GM12878 (cell line): ENCODE results near the gene TMEM26. TPM values are rescaled to one million over a fixed set of nuclear protein-coding genes. Genes with fewer than 3 reads are reported as not detected.

Experiments
- ATAC-seq: fragments of 200-7000 bp; cut with Tn5 transposase; 3 replicates; pipeline ENCODE4 v1.9.1; 2020; ENCODE audit warnings: mild to moderate bottlenecking, moderate library complexity
- BruUV-seq: library from RNA; stranded (reverse); fragments of 400-500 nt; replicated peaks from 2 replicates; lab custom pipeline; 2021; lab: Mats Ljungman, UMichigan
- CTCF ChIA-PET: fragments of 300-600 bp; sonication (Branson Sonifier 250); formaldehyde crosslinking; extraction: SDS; loops from one replicate; lab custom pipeline; 2021; ENCODE audit warnings: inconsistent platforms; lab: Yijun Ruan, JAX
- POLR2A ChIA-PET: fragments of 350-600 bp; formaldehyde crosslinking; extraction: SDS; loops from one replicate; lab custom pipeline; 2021; ENCODE audit warnings: inconsistent platforms; lab: Charles Lee
- RAD21 ChIA-PET: fragments of 300-600 bp; sonication (Branson Sonifier 250); formaldehyde crosslinking; loops from one replicate; lab custom pipeline; 2023; ENCODE audit warnings: antibody characterized with exemption; ENCODE audit not compliant: unreplicated experiment; lab: Charles Lee
- SMC1A ChIA-PET: fragments of 300-600 bp; sonication (Branson Sonifier 250); formaldehyde crosslinking; loops from one replicate; lab custom pipeline; 2023; ENCODE audit not compliant: unreplicated experiment, uncharacterized antibody; lab: Charles Lee
- DNase-seq: peaks from one replicate; pipeline ENCODE4 v3.0.0-alpha.2; 2011; ENCODE audit warnings: low read depth, low spot score
- FAIRE-seq: peaks from 3 replicates; lab custom pipeline; 2011; peaks lifted over from hg19 to GRCh38; lab: Jason Lieb, UNC
- H2AFZ ChIP-seq: 2 replicates; pipeline ENCODE4 v1.6.0; 2011; ENCODE audit warnings: low read depth, low read length, control low read depth; ENCODE audit not compliant: control insufficient read depth
- H3K27ac ChIP-seq: 2 replicates; pipeline ENCODE4 v1.5.1; 2011; ENCODE audit warnings: control low read depth; ENCODE audit not compliant: control insufficient read depth, insufficient read depth
- H3K27me3 ChIP-seq, 2 experiments: replicated peaks in 1 of 2; 2 replicates each; pipeline versions ENCODE4 v1.6.0 to v1.6.1; 2011; ENCODE audit warnings: low read length in 1 of 2; ENCODE audit not compliant: control insufficient read depth in 2 of 2, insufficient read depth in 2 of 2
- H3K36me3 ChIP-seq, 2 experiments: 2 replicates each; pipeline ENCODE4 v1.5.1; 2011; ENCODE audit warnings: low read length in 1 of 2; ENCODE audit not compliant: control insufficient read depth in 2 of 2, insufficient read depth in 2 of 2
- H3K4me1 ChIP-seq: 2 replicates; pipeline ENCODE4 v1.6.1; 2011; ENCODE audit warnings: mild to moderate bottlenecking, low read length, moderate library complexity, mixed read lengths; ENCODE audit not compliant: control insufficient read depth, insufficient read depth
- H3K4me2 ChIP-seq: 2 replicates; pipeline ENCODE4 v1.6.0; 2011; ENCODE audit warnings: control low read depth; ENCODE audit not compliant: control insufficient read depth, insufficient read depth
- H3K4me3 ChIP-seq: fragments of 200-600 bp; sonication (generic); 2 replicates; pipeline ENCODE4 v1.5.1; 2016
- H3K79me2 ChIP-seq: 2 replicates; pipeline ENCODE4 v1.6.0; 2011; ENCODE audit warnings: low read length; ENCODE audit not compliant: control insufficient read depth, insufficient read depth
- H3K9ac ChIP-seq: 2 replicates; pipeline ENCODE4 v1.8.0; 2011; ENCODE audit warnings: low read length, control low read depth, mixed read lengths; ENCODE audit not compliant: control insufficient read depth, insufficient read depth
- H3K9me3 ChIP-seq: replicated peaks from 3 replicates; pipeline ENCODE4 v1.5.1; 2011; ENCODE audit warnings: mild to moderate bottlenecking, low read length; ENCODE audit not compliant: control insufficient read depth, insufficient read depth
- H4K20me1 ChIP-seq: 2 replicates; pipeline ENCODE4 v1.6.0; 2011; ENCODE audit not compliant: control insufficient read depth, insufficient read depth
- CBX3 ChIP-seq: fragments of 200-600 bp; sonication (generic); IDR thresholded peaks from 2 replicates; pipeline ENCODE4 v1.6.1; 2016; ENCODE audit warnings: low read depth, borderline replicate concordance
- E2F4 ChIP-seq: IDR thresholded peaks from 2 replicates; pipeline ENCODE4 v1.6.1; 2012; ENCODE audit warnings: low read depth, low read length, improper control_type of control experiment
- HDAC6 ChIP-seq: fragments of 200-600 bp; sonication (generic); IDR thresholded peaks from one replicate; pipeline ENCODE4 v1.8.0; 2017; ENCODE audit warnings: antibody characterized with exemption; ENCODE audit not compliant: unreplicated experiment
- MTA2 ChIP-seq: fragments of 450-650 bp; IDR thresholded peaks from 2 replicates; pipeline ENCODE4 v1.6.1; 2016; ENCODE audit warnings: low read depth, mild to moderate bottlenecking, moderate library complexity
- MTA3 ChIP-seq: IDR thresholded peaks from 2 replicates; pipeline ENCODE4 v1.6.1; 2012; ENCODE audit warnings: low read length, inconsistent platforms, borderline replicate concordance
- NKRF ChIP-seq: fragments of 450-650 bp; conservative IDR thresholded peaks from 2 replicates; pipeline ENCODE4 v1.6.1; 2017; ENCODE audit warnings: mild to moderate bottlenecking, moderate library complexity
- RCOR1 ChIP-seq: conservative IDR thresholded peaks from 2 replicates; pipeline ENCODE4 v1.6.1; 2012; ENCODE audit warnings: low read depth, low read length, improper control_type of control experiment
- RUNX3 ChIP-seq: IDR thresholded peaks from 2 replicates; pipeline ENCODE4 v1.6.1; 2012; ENCODE audit warnings: low read length, inconsistent platforms
- SP1 ChIP-seq: IDR thresholded peaks from one replicate; pipeline ENCODE4 v1.6.1; 2011; ENCODE audit warnings: low read depth, low read length
- SREBF2 ChIP-seq: IDR thresholded peaks from 2 replicates; pipeline ENCODE4 v1.6.1; 2012; ENCODE audit warnings: mild to moderate bottlenecking, low read length
- TCF12 ChIP-seq: IDR thresholded peaks from 2 replicates; pipeline ENCODE4 v1.6.1; 2011; ENCODE audit warnings: low read depth, mild to moderate bottlenecking, low read length
- ZBTB4 ChIP-seq: fragments of 450-650 bp; formaldehyde crosslinking; IDR thresholded peaks from 2 replicates; pipeline ENCODE4 v1.4.0; 2022; ENCODE audit warnings: mild to moderate bottlenecking, moderate library complexity
- ZNF207 ChIP-seq: fragments of 450-650 bp; IDR thresholded peaks from 2 replicates; pipeline ENCODE4 v1.6.1; 2014; ENCODE audit warnings: antibody characterized with exemption, mild to moderate bottlenecking, borderline replicate concordance
- WGBS: methylation state at CpG from one replicate; pipeline ENCODE4 v1.1.6; 2016; ENCODE audit warnings: low lambda C conversion rate; ENCODE audit not compliant: insufficient replicate concordance, insufficient coverage; ENCODE audit errors: missing lambda C conversion rate; 5-methylcytosine and 5-hydroxymethylcytosine counted together
- in situ Hi-C: fragments of 300-500 bp; cut with MboI; formaldehyde crosslinking; loops from 9 replicates; pipeline ENCODE4 v1.14.3; 2018; ENCODE audit warnings: mixed read lengths
- intact Hi-C: fragments of 100-400 bp; cut with micrococcal nuclease; formaldehyde crosslinking; loops from one replicate; pipeline ENCODE4 v1.14.2; 2022; ENCODE audit not compliant: unreplicated experiment
- polyA plus RNA-seq, 11 experiments: library from polyadenylated mRNA; depleted of rRNA in 4 of 11; unstranded in 6 of 11; stranded (reverse) in 5 of 11; fragments of >200 nt; fragmentation: Nextera tagmentation in 4 of 11; fragmentation: Illumina TruSeq in 1 of 11; extraction: Ambion mirVana in 4 of 11; extraction: Trizol in 1 of 11; gene quantifications; 1 replicate in 1 of 11; 2 replicates in 10 of 11; pipeline versions ENCODE4 v1.2.1 to v1.2.3, GENCODE V29; 2011 to 2016; ENCODE audit warnings: inconsistent platforms in 2 of 11, missing spikeins in 2 of 11, low read depth in 1 of 11
- total RNA-seq, 4 experiments: library from RNA; depleted of rRNA in 3 of 4; stranded (reverse); fragments of >200 nt in 3 of 4; fragmentation: Illumina TruSeq in 1 of 4; extraction: Trizol in 1 of 4; gene quantifications; 2 replicates each; pipeline versions ENCODE4 v1.2.1 to v1.2.3, GENCODE V29; 2013 to 2021

TMEM26 gene
- total and polyA plus RNA-seq, 10 of the 15 experiments (the other 5 are each of a cell fraction or from before 2014, with no cell fraction given): not detected

- no peak for FAIRE-seq
- Histone ChIP-seq H3K4me1 (no peaks in the 10 kb centered on the region), H3K9ac (no peak overlapping the region), H3K79me2 (no peaks in the 10 kb centered on the region), H3K27me3 (no peaks in the 10 kb centered on the region), H3K4me2 (no peak overlapping the region), H3K36me3 (no peaks in the 10 kb centered on the region), H3K9me3 (no peaks in the 10 kb centered on the region), H3K27ac (no peak overlapping the region), H4K20me1 (no peaks in the 10 kb centered on the region), H2AFZ (no peak overlapping the region), H3K4me3 (no peak overlapping the region)
- POLR2A ChIA-PET: no interaction called here
- ATAC-seq: no peak
- RAD21 ChIA-PET: no interaction called here
- intact Hi-C loops: no loop called here
- no peak for DNase-seq
- 27% methylated on average over 5 of the region's 5 CpGs for WGBS
- in situ Hi-C loops: no loop called here
- CTCF ChIA-PET: interaction anchor here (0.8 kb wide), 1 partner anchor 75 kb away, joined by 3 read pairs; no protein-coding TSS in a partner anchor
- BruUV-seq: no TSS peak
- SMC1A ChIA-PET: no interaction called here
- TF ChIP-seq SP1 (no peak), HDAC6 (no peak), TCF12 (no peak), RUNX3 (no peak), SREBF2 (no peak), ZNF207 (no peak), CBX3 (no peak), NKRF (no peak), ZBTB4 (CRISPR knock-in tag) (no peak), MTA2 (no peak), RCOR1 (no peak), MTA3 (no peak), E2F4 (no peak)
These were observed 10.1 kb upstream of the TMEM26 start for GRCh38 chr10:61463035-61463909.
